Esophagus mucosa (tissue), 1 donor: ENCODE data around the gene TTC7B. TPM values are rescaled to one million over a fixed set of nuclear protein-coding genes. Genes with fewer than 3 reads are reported as not detected.
A peak's percentile ranks its signal among the peaks of the same experiment; 100 is the strongest.

Source experiments
- ATAC-seq: fragments of 200-7000 bp; cut with Tn5 transposase; one replicate; pipeline ENCODE4 v1.9.1; 2020
- total RNA-seq: library from RNA; stranded (reverse); gene quantifications from one replicate; pipeline ENCODE4 v1.2.4, GENCODE V29; 2023
- donor health status: DM: yes; HTN: yes; CAD: no.

The TTC7B gene
- total RNA-seq, 1 donor from 2014 or later: 9.9 TPM

GRCh38 chr14:90613453-90613852, 202.8 kb downstream of the TTC7B start:
- ATAC-seq: no peak

DNA sequence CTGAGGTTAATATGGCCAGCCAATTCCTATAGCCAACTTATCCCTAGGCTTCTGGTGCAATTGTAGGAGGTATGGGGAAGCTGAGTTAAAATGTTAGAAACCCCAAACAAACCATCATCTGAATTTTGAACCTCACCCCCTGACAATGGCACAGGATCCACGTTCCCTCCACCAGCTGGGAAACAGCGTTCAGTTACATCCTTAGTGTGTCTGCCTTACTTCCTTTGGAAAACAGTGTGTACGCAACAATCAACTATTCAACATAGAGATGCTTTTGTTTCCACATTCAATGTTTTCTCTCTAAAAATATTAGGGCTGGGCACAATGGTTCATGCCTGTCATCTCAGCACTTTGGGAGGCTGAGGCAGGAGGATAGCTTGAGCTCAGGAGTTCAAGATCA, 203.4 kb downstream of the TTC7B start:
- ATAC-seq: no peak

GRCh38 chr14:90611936-90612335, 204.3 kb downstream of the TTC7B start:
- no peak for ATAC-seq

GRCh38 chr14:90611501-90611900, 204.7 kb downstream of the TTC7B start:
- no peak for ATAC-seq

DNA sequence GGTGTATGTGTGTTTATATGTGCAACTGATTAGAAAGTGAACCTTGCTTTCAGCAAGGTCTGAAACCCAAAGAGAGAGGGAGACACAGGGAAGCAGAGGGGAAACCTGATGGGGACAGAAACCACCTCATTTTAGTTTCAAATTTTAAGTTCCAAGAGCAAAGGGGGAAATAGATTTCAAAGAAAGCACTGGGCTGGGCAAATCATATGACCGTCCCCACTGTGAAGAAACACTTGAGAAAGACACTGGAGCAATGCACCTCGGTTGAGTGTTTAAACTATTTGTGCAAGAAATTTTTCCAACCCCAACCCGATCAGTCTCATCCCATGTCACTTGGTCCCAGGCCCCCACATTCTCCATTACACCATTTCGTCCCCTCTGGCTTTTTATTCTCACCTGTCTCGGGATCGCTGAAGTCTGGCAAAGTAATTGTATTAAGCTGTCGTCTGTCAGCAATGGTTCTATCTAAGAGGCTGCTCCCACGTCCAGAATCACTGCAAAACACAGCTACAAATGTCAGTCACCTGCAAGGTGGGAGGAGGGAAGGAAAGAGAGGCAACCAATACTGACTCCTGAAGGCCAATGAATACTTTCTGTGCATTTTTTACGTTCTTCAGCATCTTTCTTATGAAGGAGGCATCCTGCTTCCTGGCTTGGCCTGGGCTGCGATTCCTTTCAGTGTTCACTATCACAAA, 205.7 kb downstream of the TTC7B start:
- no peak for ATAC-seq

GRCh38 chr14:90609376-90609775, 206.9 kb downstream of the TTC7B start:
- ATAC-seq: no peak

DNA sequence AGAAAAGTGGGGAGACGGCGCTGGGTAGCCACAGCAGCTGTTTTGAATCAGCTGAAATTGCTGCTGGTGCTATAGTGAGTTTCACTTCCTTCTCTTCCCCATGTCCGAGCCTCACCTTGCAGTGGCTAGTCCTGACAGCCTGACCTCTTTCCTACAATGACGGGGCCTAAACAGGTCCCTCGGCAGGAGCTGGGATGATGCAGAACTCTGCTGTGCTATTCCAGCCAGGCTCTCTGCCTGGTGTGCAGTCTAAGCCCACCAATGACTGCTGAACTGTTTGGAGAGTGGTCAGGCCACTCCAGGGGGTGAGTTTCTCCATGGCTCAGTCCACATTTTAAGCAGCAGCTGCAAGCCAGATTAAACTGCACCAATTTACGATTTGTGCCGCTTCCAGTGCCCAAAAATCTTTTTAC, 207.3 kb downstream of the TTC7B start:
- no peak for ATAC-seq

- no peak for ATAC-seq
Measured at GRCh38 chr14:90608281-90608680, 207.9 kb downstream of the TTC7B start.

GRCh38 chr14:90607141-90607540, 209.1 kb downstream of the TTC7B start:
- no peak for ATAC-seq

- ATAC-seq: no peak
Measured at GRCh38 chr14:90606434-90606833, 209.8 kb downstream of the TTC7B start.

DNA sequence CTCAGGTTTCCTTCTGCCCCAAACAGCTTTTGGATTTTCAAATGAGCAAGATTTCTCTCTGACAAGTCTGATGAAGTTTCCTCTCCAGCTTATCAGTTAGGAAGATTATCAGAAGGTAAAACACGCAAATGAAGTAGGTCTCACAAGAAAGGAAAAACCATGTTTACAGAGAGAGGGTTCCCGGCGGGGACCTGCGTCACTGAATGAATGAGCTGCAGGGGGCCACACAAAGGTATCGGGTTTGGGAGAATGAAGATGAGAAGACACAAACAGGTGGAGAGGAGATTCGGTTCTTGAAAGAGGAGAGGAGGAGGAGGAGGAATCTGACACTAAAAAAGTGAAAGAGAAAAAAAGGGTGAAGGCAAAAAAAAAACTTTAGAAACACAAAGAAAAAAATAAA, 210.8 kb downstream of the TTC7B start:
- no peak for ATAC-seq

DNA sequence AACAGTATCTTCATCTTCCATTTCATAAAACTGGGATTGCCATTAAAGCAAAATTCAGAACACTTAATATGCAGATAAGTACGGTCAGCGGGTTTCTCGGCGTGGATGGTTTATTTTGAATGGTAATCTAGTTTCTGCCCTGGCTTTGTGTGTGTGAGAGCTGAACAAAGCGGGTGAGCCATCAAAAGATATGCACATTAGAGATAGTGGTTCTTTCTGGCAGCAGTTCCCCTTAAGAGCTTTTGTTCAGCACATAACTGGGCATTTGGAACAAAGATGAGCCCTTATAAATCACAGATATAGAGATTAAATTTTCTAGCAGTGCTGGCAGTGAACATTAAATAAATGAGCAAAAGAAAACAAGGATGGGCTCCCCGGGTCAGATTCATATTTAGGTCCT, 211.9 kb downstream of the TTC7B start:
- no peak for ATAC-seq

GRCh38 chr14:90603841-90604240, 212.4 kb downstream of the TTC7B start:
- ATAC-seq: no peak

GRCh38 chr14:90603336-90603735, 212.9 kb downstream of the TTC7B start:
- no peak for ATAC-seq

GRCh38 chr14:90602088-90602687, 214.0 kb downstream of the TTC7B start:
- no peak for ATAC-seq

DNA sequence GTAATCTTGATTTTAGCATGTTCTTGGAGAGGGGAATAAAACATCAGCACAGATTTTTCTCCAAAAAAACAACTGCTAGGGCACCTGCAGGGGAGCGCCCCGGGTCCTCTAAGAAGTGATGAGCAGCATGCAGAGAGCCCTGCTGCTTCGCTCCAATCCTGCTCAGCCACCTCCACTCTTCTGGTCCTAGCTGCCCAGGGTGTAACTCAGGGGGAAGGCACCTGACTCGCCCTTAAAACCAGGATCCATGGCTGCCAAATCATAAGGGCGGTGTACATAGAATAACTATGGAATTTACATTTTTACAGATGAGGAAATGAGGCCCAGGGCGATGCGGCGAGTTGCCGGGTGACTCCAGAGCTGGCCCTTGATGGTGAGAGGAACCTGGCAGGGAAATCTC, 214.7 kb downstream of the TTC7B start:
- ATAC-seq: no peak

GRCh38 chr14:90600619-90601018, 215.6 kb downstream of the TTC7B start:
- no peak for ATAC-seq

DNA sequence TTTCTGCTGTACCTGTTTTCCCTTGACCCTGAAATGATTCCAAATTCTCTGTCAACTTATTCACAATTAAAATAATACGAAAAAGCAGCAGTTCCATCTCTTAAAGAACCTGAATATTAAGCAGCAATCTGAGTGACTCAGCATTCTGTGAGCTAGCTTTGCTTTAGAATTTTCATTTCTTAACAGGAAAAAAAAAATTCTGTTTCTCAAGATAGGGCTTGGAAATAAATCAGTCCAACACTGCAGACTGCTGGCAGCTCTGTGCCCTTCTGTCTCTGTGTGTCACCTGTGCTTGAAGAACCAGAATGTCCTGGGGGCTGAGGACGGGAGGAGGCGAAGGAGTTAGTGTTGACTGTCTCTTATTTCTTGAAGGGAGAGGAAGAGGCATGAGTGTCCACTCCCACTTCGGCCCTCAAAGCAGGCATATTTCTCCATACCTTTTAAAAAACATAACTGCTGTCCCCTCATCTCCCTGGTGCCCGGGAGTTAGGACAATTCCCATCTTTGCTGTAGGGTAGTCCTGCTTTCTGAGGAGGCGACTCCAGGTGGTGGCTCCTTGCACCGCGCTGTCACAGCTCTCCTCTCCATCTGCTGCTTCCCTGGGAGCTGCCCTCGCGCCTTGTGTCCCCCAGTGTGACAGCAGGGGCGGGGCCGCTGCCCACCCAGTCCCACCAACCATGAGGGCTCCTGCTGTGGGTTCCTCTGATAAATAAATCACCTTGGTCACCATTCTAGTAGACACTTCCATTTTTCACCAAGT, 216.3 kb downstream of the TTC7B start:
- peak; percentile 80 for ATAC-seq

DNA sequence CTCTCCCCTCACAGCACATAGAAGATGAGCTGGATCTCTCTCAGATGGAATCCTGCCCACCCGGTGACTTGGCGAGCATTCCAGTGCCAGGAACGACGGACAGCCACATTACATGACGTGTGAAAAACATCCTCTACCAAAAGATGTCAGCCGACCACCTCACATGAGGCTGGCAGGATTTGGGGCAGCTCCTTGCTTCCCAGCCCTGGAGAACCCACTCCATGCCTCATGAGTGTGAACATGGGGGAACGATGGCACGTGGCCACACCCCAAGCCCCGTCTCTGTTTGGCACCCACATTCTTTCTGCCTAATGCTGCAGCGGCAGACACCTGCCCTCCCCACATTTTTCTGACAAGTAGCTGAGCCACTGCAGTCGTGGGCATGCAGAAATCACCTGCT, 216.9 kb downstream of the TTC7B start:
- peak; percentile 31 for ATAC-seq

DNA sequence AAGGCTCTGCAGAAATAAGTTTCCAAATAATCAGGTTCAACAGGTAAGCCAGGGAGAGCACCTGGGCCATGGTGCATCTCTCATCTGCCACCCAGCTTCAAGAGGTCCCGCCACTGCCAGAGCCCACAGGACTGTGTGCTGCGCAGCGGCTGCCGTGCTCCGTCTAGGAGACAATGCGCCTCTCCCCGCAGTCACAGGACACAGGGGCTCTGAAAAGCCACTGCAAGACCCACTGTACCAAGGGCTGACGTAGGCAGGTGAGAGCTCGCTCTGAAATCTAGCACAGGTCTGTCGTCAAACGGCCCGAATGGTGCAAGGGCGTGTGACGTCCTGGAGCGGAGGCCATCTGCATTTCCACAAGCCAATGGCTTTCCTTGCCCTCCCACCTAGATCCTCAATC, 218.3 kb downstream of the TTC7B start:
- no peak for ATAC-seq

DNA sequence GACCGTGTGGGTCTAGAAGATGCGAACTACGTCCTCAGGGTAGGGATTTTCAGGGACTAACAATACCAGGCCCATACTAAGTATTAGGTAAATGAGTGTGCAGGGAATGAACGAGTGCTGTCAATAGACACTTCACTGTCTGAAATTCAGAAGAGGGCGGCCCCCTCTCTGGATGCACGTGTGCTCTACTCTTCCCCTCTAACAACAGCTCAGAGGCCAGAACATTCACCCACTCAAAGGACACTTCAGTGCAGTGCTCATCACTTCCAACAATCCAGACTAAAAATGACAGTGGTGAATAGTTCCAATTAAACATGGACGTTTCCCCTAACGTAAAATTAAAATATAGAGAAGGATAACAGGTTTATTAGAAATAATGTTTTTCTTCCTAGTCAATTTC, 219.5 kb downstream of the TTC7B start:
- no peak for ATAC-seq

DNA sequence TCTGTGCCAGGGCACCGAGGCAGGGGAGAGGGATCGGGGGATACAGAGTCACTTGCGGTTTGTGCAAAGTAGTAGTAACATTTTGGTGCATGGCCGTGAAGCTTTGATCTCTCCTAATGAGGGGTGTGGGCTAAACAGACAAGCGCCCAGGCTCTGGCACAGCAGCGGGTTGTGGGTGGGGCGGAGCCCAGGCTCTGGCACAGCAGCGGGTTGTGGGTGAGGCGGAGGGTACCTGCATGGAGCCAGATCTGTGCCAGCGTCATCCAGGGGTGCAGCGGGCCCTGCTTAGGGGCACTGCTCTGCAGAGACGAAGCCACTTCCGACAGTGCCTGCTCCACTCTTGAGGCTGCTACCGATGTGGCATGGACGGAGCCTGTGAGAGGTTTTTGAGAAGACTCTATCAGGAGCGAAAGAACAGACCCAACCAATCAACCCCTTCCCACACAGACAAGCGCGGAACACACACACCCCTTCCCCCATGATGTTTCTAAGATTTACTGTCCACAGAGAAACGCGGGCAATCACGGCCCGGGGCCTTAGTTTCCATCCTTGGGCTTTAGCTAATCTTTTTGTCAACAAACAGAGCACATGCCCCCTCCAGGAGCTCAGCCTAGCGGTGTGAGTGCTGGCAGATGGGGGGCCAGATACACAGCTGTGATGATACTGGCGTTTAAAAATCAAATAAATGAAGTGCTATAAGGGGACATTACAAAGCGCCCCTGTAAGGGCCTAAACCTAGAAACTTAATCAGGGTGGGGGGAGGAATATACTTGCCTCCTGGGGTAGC, 222.8 kb downstream of the TTC7B start:
- peak; percentile 70 for ATAC-seq

DNA sequence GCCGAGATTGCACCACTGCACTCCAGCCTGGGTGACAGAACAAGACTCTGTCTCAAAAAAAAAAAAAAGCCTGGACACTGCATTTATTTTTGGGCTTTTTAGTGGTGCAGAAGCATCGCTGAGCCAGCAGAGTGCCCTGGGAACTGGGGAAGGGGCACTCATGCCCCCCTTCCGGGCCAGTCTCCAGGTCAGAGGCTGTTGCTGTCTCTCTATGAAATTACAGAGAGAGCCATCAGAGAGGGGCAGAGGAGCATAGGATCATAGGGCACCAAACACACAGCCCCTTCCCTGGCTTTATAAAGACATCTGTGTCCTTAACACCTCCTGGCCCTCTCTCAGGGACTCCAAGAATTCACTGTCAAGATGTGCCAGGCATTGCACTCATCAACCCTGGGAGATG, 223.6 kb downstream of the TTC7B start:
- ATAC-seq: no peak
